Dermis lymphatic vessel endothelial cell (primary cell): ENCODE measurements around the gene CAPN3. TPM values are rescaled to one million over a fixed set of nuclear protein-coding genes. Genes with fewer than 3 reads are reported as not detected.

Experiments used
- total RNA-seq: library from RNA; depleted of rRNA; stranded (reverse); fragments of >200 nt; gene quantifications from 2 replicates; pipeline ENCODE4 v1.2.1, GENCODE V29; 2014

CAPN3 gene
- total RNA-seq = 0.65 and 0.69 TPM in 2 replicates

GRCh38 chr15:42359249-42359648, at the start of gene CAPN3:
CAPN3 (plus strand) TSS chr15:42359501; CDS start chr15:42359806, 305 bp downstream.

Other genes with a start within 250 kb of the CAPN3 start
- not detected in 2 replicates for gene PLA2G4F, start 202.9 kb upstream of the CAPN3 start, total RNA-seq
- gene VPS39, start 151.2 kb upstream of the CAPN3 start, total RNA-seq = 30.8 and 40.0 TPM in 2 replicates
- 14.0 and 14.4 TPM in 2 replicates for gene GANC, start 86.3 kb upstream of the CAPN3 start, total RNA-seq
- gene TMEM87A, start 86.1 kb upstream of the CAPN3 start, total RNA-seq = 61.5 and 64.3 TPM in 2 replicates
- gene ZNF106, start 131.6 kb downstream of the CAPN3 start, total RNA-seq = 30.0 and 37.9 TPM in 2 replicates
- gene SNAP23, start 136.1 kb downstream of the CAPN3 start, total RNA-seq = 186 and 197 TPM in 2 replicates
- gene LRRC57, start 189.3 kb downstream of the CAPN3 start, total RNA-seq = 15.4 and 18.7 TPM in 2 replicates
- 22.9 and 23.1 TPM in 2 replicates for gene HAUS2, start 189.3 kb downstream of the CAPN3 start, total RNA-seq
- 6.9 and 7.6 TPM in 2 replicates for gene STARD9, start 216.1 kb downstream of the CAPN3 start, total RNA-seq